Kidney (tissue), 14 donors: ENCODE measurements around the gene AKAP3. TPM values are rescaled to one million over a fixed set of nuclear protein-coding genes. Genes with fewer than 3 reads are reported as not detected.

Source experiments
- DNase-seq, 5 donors: peaks; one replicate each; pipeline ENCODE4 v3.0.0-alpha.2; 2013 to 2020
- FAIRE-seq: peaks from 2 replicates; lab custom pipeline; 2012; peaks lifted over from hg19 to GRCh38; lab: Jason Lieb, UNC
- H3K27ac ChIP-seq, 2 donors: one replicate each; pipeline ENCODE4 v1.7.0; 2013; ENCODE audit warnings: low read depth in 2 of 2, low read length in 2 of 2, inconsistent platforms in 1 of 2
- H3K27me3 ChIP-seq: one replicate; pipeline ENCODE4 v1.7.1; 2013; ENCODE audit warnings: low read length, inconsistent platforms; ENCODE audit not compliant: control insufficient read depth, insufficient read depth
- H3K36me3 ChIP-seq, 3 donors: one replicate each; pipeline versions ENCODE4 v1.7.0 to v1.7.1; 2013; ENCODE audit warnings: low read length in 3 of 3, control low read depth in 1 of 3, inconsistent platforms in 1 of 3; ENCODE audit not compliant: insufficient read depth in 3 of 3, control insufficient read depth in 2 of 3
- H3K4me1 ChIP-seq, 3 donors: one replicate each; pipeline versions ENCODE4 v1.7.0 to v1.7.1; 2013; ENCODE audit warnings: low read length in 3 of 3, inconsistent platforms in 1 of 3, low read depth in 1 of 3; ENCODE audit not compliant: control insufficient read depth in 2 of 3, insufficient read depth in 2 of 3
- H3K4me3 ChIP-seq, 3 donors: one replicate each; pipeline versions ENCODE4 v1.7.0 to v1.8.1; 2013; ENCODE audit warnings: low read length in 3 of 3, control low read depth in 1 of 3, inconsistent platforms in 1 of 3
- H3K9ac ChIP-seq, 3 donors: one replicate each; pipeline versions ENCODE4 v1.7.0 to v1.7.1; 2013; ENCODE audit warnings: low read length in 3 of 3, control low read depth in 1 of 3, inconsistent platforms in 1 of 3
- H3K9me3 ChIP-seq, 3 donors: one replicate each; pipeline versions ENCODE4 v1.7.0 to v1.7.1; 2013; ENCODE audit warnings: low read length in 3 of 3, control low read depth in 1 of 3, inconsistent platforms in 1 of 3; ENCODE audit not compliant: control insufficient read depth in 2 of 3, insufficient read depth in 1 of 3
- CTCF ChIP-seq: IDR thresholded peaks from 3 replicates; pipeline ENCODE4 v1.5.1; 2012; ENCODE audit warnings: mild to moderate bottlenecking, moderate library complexity, borderline replicate concordance; ENCODE audit not compliant: insufficient read depth; ENCODE audit errors: extremely low read depth
- intact Hi-C: fragments of 100-400 bp; cut with DNase I; formaldehyde crosslinking; loops from one replicate; pipeline ENCODE4 v1.11.1; 2022
- polyA plus RNA-seq: library from polyadenylated mRNA; stranded (reverse); fragments of 350-450 nt; fragmentation: Illumina TruSeq; extraction: RNeasy Lipid Tissue Mini Kit (QIAGEN cat#74804); gene quantifications from one replicate; pipeline ENCODE4 v1.2.3, GENCODE V29; 2014; ENCODE audit warnings: low read depth, low replicate concordance; ENCODE audit not compliant: insufficient read depth
- total RNA-seq: library from RNA; stranded (reverse); fragmentation: NEBNext Ultra II Directional; extraction: Animal tissue kit (Norgen Biotek cat#: 25700); gene quantifications from one replicate; pipeline ENCODE4 v1.2.1, GENCODE V29; 2021
- donor health status: control.
- donor health status: control.
- donor health status: control.
- donor health status: control.
- donor health status: control.
- donor health status: DM: yes; HTN: yes; CAD: no.
- donor health status: Normal renal cell carcinoma (clear cell type).

AKAP3 gene
- total and polyA plus RNA-seq, 2 donors from 2014 or later: 2.3 to 2.7 TPM

GRCh38 chr12:4584281-4584680, 64.6 kb downstream of the AKAP3 start:
- Histone ChIP-seq H3K9ac (no peak overlapping the region), H3K4me3 (no peak overlapping the region), H3K27me3 (no peaks in the 10 kb centered on the region), H3K9me3 (no peaks in the 10 kb centered on the region), H3K27ac (no peak overlapping the region), H3K36me3 (no peaks in the 10 kb centered on the region), H3K4me1 (peaks cover 0 to 2% (median 0%) of the 10 kb centered on the region in 3 donors)
- intact Hi-C loops: no loop called here
- no peak for TF ChIP-seq CTCF
- DNase-seq: no peak
- FAIRE-seq: no peak

GRCh38 chr12:4580281-4580688, 68.6 kb downstream of the AKAP3 start:
- TF ChIP-seq CTCF: no peak
- Histone ChIP-seq H3K4me3 (no peak overlapping the region), H3K36me3 (no peaks in the 10 kb centered on the region), H3K27ac (no peak overlapping the region), H3K4me1 (peaks cover 0 to 2% (median 0%) of the 10 kb centered on the region in 3 donors), H3K9ac (no peak overlapping the region), H3K27me3 (no peaks in the 10 kb centered on the region), H3K9me3 (no peaks in the 10 kb centered on the region)
- intact Hi-C loops: no loop called here
- DNase-seq: no peak
- no peak for FAIRE-seq

- H3K27me3 ChIP-seq: no peaks in the 10 kb centered on the region
- peak; percentile 3 for TF ChIP-seq CTCF
- intact Hi-C loops: no loop called here
- FAIRE-seq (no peak), DNase-seq (peak in 1 of 5 donors; percentile 43)
- H3K4me3 ChIP-seq: no peak overlapping the region
- no peaks in the 10 kb centered on the region for H3K36me3 ChIP-seq
- H3K9me3 ChIP-seq: no peaks in the 10 kb centered on the region
- peaks cover 0 to 2% (median 0%) of the 10 kb centered on the region in 3 donors for H3K4me1 ChIP-seq
- H3K27ac ChIP-seq: no peak overlapping the region
- H3K9ac ChIP-seq: no peak overlapping the region
Measured at GRCh38 chr12:4579305-4580102, 69.3 kb downstream of the AKAP3 start.

GRCh38 chr12:4572680-4573079, 76.2 kb downstream of the AKAP3 start:
- DNase-seq: peak in 1 of 5 donors; percentile 15
- no peaks in the 10 kb centered on the region for H3K27me3 ChIP-seq
- H3K9ac ChIP-seq: no peak overlapping the region
- no peak for FAIRE-seq
- intact Hi-C loops: no loop called here
- TF ChIP-seq CTCF: no peak
- no peak overlapping the region for H3K27ac ChIP-seq
- no peaks in the 10 kb centered on the region for H3K9me3 ChIP-seq
- H3K36me3 ChIP-seq: no peaks in the 10 kb centered on the region
- no peaks in the 10 kb centered on the region for H3K4me1 ChIP-seq
- no peak overlapping the region for H3K4me3 ChIP-seq
